Upper lobe of right lung (tissue), 1 donor: Measurements from ENCODE around the gene ANKRD22. TPM values are rescaled to one million over a fixed set of nuclear protein-coding genes. Genes with fewer than 3 reads are reported as not detected.

Experiments used
- ATAC-seq: fragments of 200-7000 bp; cut with Tn5 transposase; one replicate; pipeline ENCODE4 v1.9.1; 2020; ENCODE audit warnings: mild to moderate bottlenecking, moderate library complexity
- DNase-seq: peaks from one replicate; pipeline ENCODE4 v3.0.0-alpha.2; 2020
- H3K27ac ChIP-seq: fragments of 200-600 bp; one replicate; pipeline ENCODE4 v1.8.0; 2022
- H3K27me3 ChIP-seq: fragments of 200-600 bp; one replicate; pipeline ENCODE4 v1.8.0; 2022; ENCODE audit warnings: mild to moderate bottlenecking
- H3K36me3 ChIP-seq: fragments of 200-600 bp; one replicate; pipeline ENCODE4 v1.8.0; 2022
- H3K4me1 ChIP-seq: fragments of 200-600 bp; one replicate; pipeline ENCODE4 v1.8.0; 2022
- H3K4me3 ChIP-seq: fragments of 200-600 bp; one replicate; pipeline ENCODE4 v1.8.0; 2022; ENCODE audit warnings: mild to moderate bottlenecking
- H3K9me3 ChIP-seq: fragments of 200-600 bp; one replicate; pipeline ENCODE4 v1.8.0; 2022
- CTCF ChIP-seq: fragments of 200-600 bp; IDR thresholded peaks from one replicate; pipeline ENCODE4 v1.8.0; 2022; ENCODE audit warnings: antibody characterized with exemption
- intact Hi-C: fragments of 100-400 bp; cut with DNase I; formaldehyde crosslinking; loops from one replicate; pipeline ENCODE4 v1.11.0; 2022
- long read RNA-seq: library from polyadenylated mRNA; unstranded; transcript quantifications from one replicate; pipeline ENCODE4 v2.0.0, GENCODE V29; 2021
- total RNA-seq: library from RNA; stranded (reverse); fragmentation: NEBNext Ultra II Directional; extraction: Animal tissue kit (Norgen Biotek cat#: 25700); gene quantifications from one replicate; pipeline ENCODE4 v1.2.1, GENCODE V29; 2021
- donor health status: DM: no; HTN: yes; CAD: no; lungs with severe emphysema.

Gene ANKRD22
- 2.3 TPM for total RNA-seq
- long read RNA-seq: 0 reads

GRCh38 chr10:88851706-88852105 lies at the start of gene ANKRD22:
Gene ANKRD22 (minus strand): TSS chr10:88851844. CDS start chr10:88851607, 237 bp downstream.
- Histone ChIP-seq H3K9me3 (no peaks in the 10 kb centered on the region), H3K36me3 (no peaks in the 10 kb centered on the region), H3K27me3 (no peaks in the 10 kb centered on the region), H3K4me3 (no peak within 1 kb of the TSS), H3K27ac (peak within 1 kb of the TSS; percentile 12), H3K4me1 (peaks cover 11% of the 10 kb centered on the region)
- intact Hi-C loops: no loop called here
- TF ChIP-seq CTCF: no peak
- no peak for DNase-seq
- ATAC-seq: peak; percentile 92

DNA sequence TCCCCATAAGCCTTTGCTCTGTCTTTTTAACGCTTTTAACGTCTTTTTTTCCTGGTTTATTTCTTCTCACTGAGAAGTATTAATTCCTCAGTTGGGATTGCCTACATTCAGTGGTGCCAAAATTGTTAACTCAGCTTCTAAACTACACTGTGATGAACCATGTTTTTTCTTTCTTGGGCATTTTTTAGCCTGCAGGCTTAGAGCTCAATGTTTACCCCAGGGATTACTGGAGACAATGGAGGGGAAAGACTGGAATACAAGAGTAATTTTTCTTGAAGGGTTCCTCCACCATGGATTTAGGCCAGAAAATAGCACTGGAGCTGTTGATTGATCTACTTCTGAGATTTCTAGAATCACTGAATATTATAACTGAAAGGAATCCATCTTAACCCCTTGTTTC lies 48.2 kb upstream of the ANKRD22 start:
- Histone ChIP-seq H3K27me3 (no peaks in the 10 kb centered on the region), H3K4me3 (no peak overlapping the region), H3K4me1 (peaks cover 4% of the 10 kb centered on the region), H3K9me3 (no peaks in the 10 kb centered on the region), H3K27ac (no peak overlapping the region), H3K36me3 (no peaks in the 10 kb centered on the region)
- ATAC-seq (no peak), DNase-seq (no peak)
- TF ChIP-seq CTCF: no peak
- intact Hi-C loops: no loop called here

GRCh38 chr10:88898727-88899126 lies 47.1 kb upstream of the ANKRD22 start:
- no peak for TF ChIP-seq CTCF
- DNase-seq (no peak), ATAC-seq (no peak)
- intact Hi-C loops: no loop called here
- Histone ChIP-seq H3K4me3 (no peak overlapping the region), H3K4me1 (peaks cover 4% of the 10 kb centered on the region), H3K36me3 (no peaks in the 10 kb centered on the region), H3K27ac (no peak overlapping the region), H3K27me3 (no peaks in the 10 kb centered on the region), H3K9me3 (no peaks in the 10 kb centered on the region)

GRCh38 chr10:88896994-88897853 lies 45.6 kb upstream of the ANKRD22 start:
- ATAC-seq: no peak
- no peaks in the 10 kb centered on the region for H3K36me3 ChIP-seq

DNA sequence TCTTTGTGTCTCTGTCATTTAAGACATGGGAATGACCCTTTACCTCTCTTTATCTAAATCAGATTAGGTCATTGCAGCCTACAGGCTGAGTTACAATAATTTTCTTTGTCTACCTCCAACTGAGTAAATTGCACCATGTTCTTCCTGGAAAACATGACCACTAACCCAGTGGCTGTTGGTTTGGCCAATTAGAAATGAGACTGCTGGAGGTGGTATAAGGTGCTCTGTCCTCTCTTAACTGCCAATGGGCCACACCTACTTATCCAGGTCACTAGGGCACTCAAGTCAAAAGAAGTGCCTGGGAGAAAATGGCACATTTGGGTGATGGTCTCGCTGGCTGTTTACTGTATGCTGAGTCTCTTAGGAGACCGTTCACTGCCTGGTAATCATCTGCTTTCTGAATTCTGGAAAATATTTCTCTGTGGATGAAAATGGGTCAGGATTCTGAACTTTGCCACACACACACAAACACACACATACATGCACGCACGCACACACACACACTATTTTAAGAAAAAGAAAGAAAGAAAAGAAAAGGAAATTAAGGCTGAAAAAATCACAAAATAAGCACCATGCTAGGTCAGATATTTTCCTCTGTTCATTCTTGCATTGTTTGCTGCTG lies 44.8 kb upstream of the ANKRD22 start:
- DNase-seq: no peak
- ATAC-seq: no peak
- intact Hi-C loops: no loop called here

More at GRCh38 chr10:88896994-88897853, 45.6 kb upstream of the ANKRD22 start:
- no peaks in the 10 kb centered on the region for H3K9me3 ChIP-seq
- intact Hi-C loops: no loop called here
- no peaks in the 10 kb centered on the region for H3K27me3 ChIP-seq
- TF ChIP-seq CTCF: no peak
- no peak overlapping the region for H3K4me3 ChIP-seq
- no peak overlapping the region for H3K27ac ChIP-seq
- H3K4me1 ChIP-seq: peaks cover 4% of the 10 kb centered on the region
- DNase-seq: no peak

More for the DNA sequence above, 44.8 kb upstream of the ANKRD22 start:
- Histone ChIP-seq H3K4me1 (no peaks in the 10 kb centered on the region), H3K9me3 (no peaks in the 10 kb centered on the region), H3K4me3 (no peak overlapping the region), H3K27ac (no peak overlapping the region), H3K36me3 (no peaks in the 10 kb centered on the region), H3K27me3 (no peaks in the 10 kb centered on the region)
- TF ChIP-seq CTCF: no peak
